GM19099 (cell line): ENCODE results near the gene PTPRD.

ENCODE experiments used
- POLR2A ChIP-seq: IDR thresholded peaks from 3 replicates; pipeline ENCODE4 v1.6.1; 2011; ENCODE audit warnings: low read depth; ENCODE audit not compliant: insufficient read length; ENCODE audit errors: extremely low read depth

The PTPRD gene

GRCh38 chr9:8673830-8674229 is 1939.0 kb downstream of the PTPRD start:
- TF ChIP-seq POLR2A: no peak

- no peak for TF ChIP-seq POLR2A
Measured at GRCh38 chr9:8670751-8671150, 1942.1 kb downstream of the PTPRD start.

- TF ChIP-seq POLR2A: no peak
Measured at GRCh38 chr9:8668751-8669150, 1944.1 kb downstream of the PTPRD start.

GRCh38 chr9:8668231-8668630 is 1944.6 kb downstream of the PTPRD start:
- no peak for TF ChIP-seq POLR2A

- TF ChIP-seq POLR2A: no peak
Measured at GRCh38 chr9:8666060-8666459, 1946.7 kb downstream of the PTPRD start.

GRCh38 chr9:8660383-8660782 is 1952.4 kb downstream of the PTPRD start:
- TF ChIP-seq POLR2A: no peak

- TF ChIP-seq POLR2A: no peak
Measured at GRCh38 chr9:8659108-8659507, 1953.7 kb downstream of the PTPRD start.

GRCh38 chr9:8655071-8655470 is 1957.7 kb downstream of the PTPRD start:
- TF ChIP-seq POLR2A: no peak

- no peak for TF ChIP-seq POLR2A
Measured at GRCh38 chr9:8653855-8654254, 1958.9 kb downstream of the PTPRD start.

- no peak for TF ChIP-seq POLR2A
Measured at GRCh38 chr9:8653111-8653510, 1959.7 kb downstream of the PTPRD start.

- TF ChIP-seq POLR2A: no peak
Measured at GRCh38 chr9:8652255-8652654, 1960.5 kb downstream of the PTPRD start.

- no peak for TF ChIP-seq POLR2A
Measured at GRCh38 chr9:8651846-8652215, 1961.0 kb downstream of the PTPRD start.

GRCh38 chr9:8651070-8651845 is 1961.5 kb downstream of the PTPRD start:
- TF ChIP-seq POLR2A: no peak

GRCh38 chr9:8649807-8650206 is 1963.0 kb downstream of the PTPRD start:
- TF ChIP-seq POLR2A: no peak

- TF ChIP-seq POLR2A: no peak
Measured at GRCh38 chr9:8649160-8649559, 1963.6 kb downstream of the PTPRD start.

- no peak for TF ChIP-seq POLR2A
Measured at GRCh38 chr9:8648271-8648845, 1964.4 kb downstream of the PTPRD start.
